ENCODE results near the gene MVB12A.

Gene MVB12A

DNA sequence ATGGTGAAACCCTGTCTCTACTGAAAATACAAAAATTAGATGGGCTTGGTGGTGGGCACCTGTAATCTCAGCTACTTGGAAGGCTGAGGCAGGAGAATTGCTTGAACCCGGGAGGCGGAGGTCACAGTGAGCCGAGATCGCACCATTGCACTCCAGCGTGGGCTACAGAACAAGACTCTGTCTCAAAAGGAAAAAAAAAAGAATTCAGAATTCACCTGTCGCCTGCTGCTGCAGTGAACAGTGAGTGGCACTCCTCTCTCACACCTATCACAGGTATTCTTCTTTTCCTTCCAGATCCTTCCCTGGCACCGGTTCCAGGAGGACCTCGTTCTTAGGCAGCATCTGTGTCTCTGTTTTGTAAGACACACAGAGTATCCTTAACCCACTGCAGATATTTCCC lies 5.8 kb upstream of the MVB12A start:
- Histone ChIP-seq H3K4me3 (ENCODE audit: low read length) (no peak overlapping the region), H3K9me3 (ENCODE audit: low read length) (no peaks in the 10 kb centered on the region)

DNA sequence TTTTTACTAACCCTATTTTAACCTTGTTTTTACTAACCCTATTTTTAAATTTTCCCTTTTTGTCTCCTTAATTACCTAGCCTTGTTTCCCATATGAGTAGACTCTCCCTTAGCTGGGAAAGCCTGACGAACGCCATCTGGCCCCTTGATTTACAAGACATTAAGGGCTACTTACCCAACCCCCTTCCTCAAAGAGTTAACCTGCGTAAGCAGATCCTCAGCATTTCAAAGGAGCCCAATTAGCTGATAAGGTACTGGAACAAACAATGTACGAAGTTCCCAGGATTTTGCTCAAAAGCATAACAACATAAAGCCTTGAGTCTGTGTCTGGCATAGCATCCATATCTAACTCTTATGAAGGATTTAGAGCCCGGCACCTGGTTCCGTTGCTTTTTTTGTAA lies 4.7 kb upstream of the MVB12A start:
- peaks cover 13% of the 10 kb centered on the region for H3K4me1 ChIP-seq (ENCODE audit: insufficient read depth, low read length)
- H3K36me3 ChIP-seq (ENCODE audit: insufficient read depth, low read length), result no peaks in the 10 kb centered on the region
- H3K27me3 ChIP-seq (ENCODE audit: insufficient read depth, low read length), result no peaks in the 10 kb centered on the region
- no peaks in the 10 kb centered on the region for H3K9me3 ChIP-seq (ENCODE audit: low read length)
- H3K4me3 ChIP-seq (ENCODE audit: low read length), result no peak overlapping the region
- no peak overlapping the region for H2AFZ ChIP-seq (ENCODE audit: low read depth, low read length)

More for the DNA sequence above, 5.8 kb upstream of the MVB12A start:
- Histone ChIP-seq H3K36me3 (ENCODE audit: insufficient read depth, low read length) (no peaks in the 10 kb centered on the region), H3K4me1 (ENCODE audit: insufficient read depth, low read length) (peaks cover 11% of the 10 kb centered on the region), H3K27me3 (ENCODE audit: insufficient read depth, low read length) (no peaks in the 10 kb centered on the region), H2AFZ (ENCODE audit: low read depth, low read length) (no peak overlapping the region)

- Histone ChIP-seq H3K36me3 (ENCODE audit: insufficient read depth, low read length) (peaks cover 3% of the 10 kb centered on the region), H3K4me1 (ENCODE audit: insufficient read depth, low read length) (peaks cover 4% of the 10 kb centered on the region), H3K4me3 (ENCODE audit: low read length) (peak overlapping the region; percentile 73), H3K9me3 (ENCODE audit: low read length) (no peaks in the 10 kb centered on the region), H2AFZ (ENCODE audit: low read depth, low read length) (no peak overlapping the region), H3K27me3 (ENCODE audit: insufficient read depth, low read length) (no peaks in the 10 kb centered on the region)
Observed at GRCh38 chr19:17418710-17419109, 1.1 kb upstream of the MVB12A start.

- Histone ChIP-seq H2AFZ (ENCODE audit: low read depth, low read length) (peak overlapping the region; percentile 74), H3K36me3 (ENCODE audit: insufficient read depth, low read length) (peaks cover 3% of the 10 kb centered on the region), H3K27me3 (ENCODE audit: insufficient read depth, low read length) (no peaks in the 10 kb centered on the region), H3K9me3 (ENCODE audit: low read length) (no peaks in the 10 kb centered on the region), H3K4me1 (ENCODE audit: insufficient read depth, low read length) (peaks cover 4% of the 10 kb centered on the region), H3K4me3 (ENCODE audit: low read length) (peak overlapping the region; percentile 73)
Observed at GRCh38 chr19:17419154-17419620, 660 bp upstream of the MVB12A start.

GRCh38 chr19:17420475-17420924 lies 653 bp downstream of the MVB12A start:
- H3K4me1 ChIP-seq (ENCODE audit: insufficient read depth, low read length), result peaks cover 12% of the 10 kb centered on the region
- H2AFZ ChIP-seq (ENCODE audit: low read depth, low read length), result peak overlapping the region; percentile 96
- peak overlapping the region; percentile 73 for H3K4me3 ChIP-seq (ENCODE audit: low read length)
- H3K27me3 ChIP-seq (ENCODE audit: insufficient read depth, low read length), result no peaks in the 10 kb centered on the region
- H3K9me3 ChIP-seq (ENCODE audit: low read length), result no peaks in the 10 kb centered on the region
- H3K36me3 ChIP-seq (ENCODE audit: insufficient read depth, low read length), result peaks cover 3% of the 10 kb centered on the region

GRCh38 chr19:17421942-17422341 lies 2.1 kb downstream of the MVB12A start:
- H2AFZ ChIP-seq (ENCODE audit: low read depth, low read length), result no peak overlapping the region
- H3K4me3 ChIP-seq (ENCODE audit: low read length), result no peak overlapping the region
- H3K4me1 ChIP-seq (ENCODE audit: insufficient read depth, low read length), result peaks cover 12% of the 10 kb centered on the region
- H3K27me3 ChIP-seq (ENCODE audit: insufficient read depth, low read length), result no peaks in the 10 kb centered on the region
- no peaks in the 10 kb centered on the region for H3K9me3 ChIP-seq (ENCODE audit: low read length)
- peaks cover 3% of the 10 kb centered on the region for H3K36me3 ChIP-seq (ENCODE audit: insufficient read depth, low read length)

DNA sequence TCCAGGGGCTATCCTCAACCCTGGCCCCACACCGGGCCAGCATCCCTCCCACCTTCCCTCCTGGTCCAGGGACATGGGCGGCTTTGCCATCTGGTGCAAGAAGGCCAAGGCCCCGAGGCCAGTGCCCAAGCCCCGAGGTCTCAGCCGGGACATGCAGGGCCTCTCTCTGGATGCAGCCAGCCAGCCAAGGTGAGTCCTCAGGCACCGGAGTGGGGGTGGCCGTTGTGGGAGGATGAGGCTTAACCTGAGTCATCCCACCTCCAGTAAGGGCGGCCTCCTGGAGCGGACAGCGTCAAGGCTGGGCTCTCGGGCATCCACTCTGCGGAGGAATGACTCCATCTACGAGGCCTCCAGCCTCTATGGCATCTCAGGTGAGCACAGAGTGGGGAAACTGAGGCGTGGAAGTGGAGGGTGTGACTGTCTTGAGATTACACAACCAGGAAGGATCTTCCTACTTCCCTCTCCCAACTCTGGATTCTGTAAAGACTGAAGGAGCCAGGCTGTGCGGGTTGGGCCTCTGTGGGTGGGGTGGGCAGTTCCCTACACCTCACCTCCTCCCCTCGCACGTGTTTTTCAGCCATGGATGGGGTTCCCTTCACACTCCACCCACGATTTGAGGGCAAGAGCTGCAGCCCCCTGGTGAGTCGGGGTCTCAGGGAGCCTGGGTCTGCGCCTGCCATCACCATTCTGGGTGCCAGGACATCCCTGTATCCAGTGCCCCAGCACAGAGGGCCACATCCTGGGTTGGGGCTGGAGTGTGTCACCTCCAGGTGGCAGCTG lies 3.8 kb downstream of the MVB12A start:
- H3K4me1 ChIP-seq (ENCODE audit: insufficient read depth, low read length), result peaks cover 12% of the 10 kb centered on the region
- no peaks in the 10 kb centered on the region for H3K27me3 ChIP-seq (ENCODE audit: insufficient read depth, low read length)
- no peak overlapping the region for H3K4me3 ChIP-seq (ENCODE audit: low read length)
- H3K9me3 ChIP-seq (ENCODE audit: low read length), result no peaks in the 10 kb centered on the region
- H2AFZ ChIP-seq (ENCODE audit: low read depth, low read length), result no peak overlapping the region
- peaks cover 3% of the 10 kb centered on the region for H3K36me3 ChIP-seq (ENCODE audit: insufficient read depth, low read length)

GRCh38 chr19:17424743-17425365 lies 5.0 kb downstream of the MVB12A start:
- no peak overlapping the region for H2AFZ ChIP-seq (ENCODE audit: low read depth, low read length)
- no peaks in the 10 kb centered on the region for H3K27me3 ChIP-seq (ENCODE audit: insufficient read depth, low read length)
- H3K36me3 ChIP-seq (ENCODE audit: insufficient read depth, low read length), result peaks cover 3% of the 10 kb centered on the region
- no peak overlapping the region for H3K4me3 ChIP-seq (ENCODE audit: low read length)
- H3K9me3 ChIP-seq (ENCODE audit: low read length), result no peaks in the 10 kb centered on the region
- peaks cover 7% of the 10 kb centered on the region for H3K4me1 ChIP-seq (ENCODE audit: insufficient read depth, low read length)

- no peaks in the 10 kb centered on the region for H3K9me3 ChIP-seq (ENCODE audit: low read length)
- H3K4me1 ChIP-seq (ENCODE audit: insufficient read depth, low read length), result peaks cover 5% of the 10 kb centered on the region
- H3K4me3 ChIP-seq (ENCODE audit: low read length), result no peak overlapping the region
- H3K36me3 ChIP-seq (ENCODE audit: insufficient read depth, low read length), result no peaks in the 10 kb centered on the region
- H3K27me3 ChIP-seq (ENCODE audit: insufficient read depth, low read length), result no peaks in the 10 kb centered on the region
- no peak overlapping the region for H2AFZ ChIP-seq (ENCODE audit: low read depth, low read length)
Observed at GRCh38 chr19:17429641-17430113, 9.8 kb downstream of the MVB12A start.

GRCh38 chr19:17431417-17431816 lies 11.6 kb downstream of the MVB12A start:
- Histone ChIP-seq H3K4me3 (ENCODE audit: low read length) (no peak overlapping the region), H3K9me3 (ENCODE audit: low read length) (no peaks in the 10 kb centered on the region), H3K27me3 (ENCODE audit: insufficient read depth, low read length) (no peaks in the 10 kb centered on the region), H2AFZ (ENCODE audit: low read depth, low read length) (no peak overlapping the region), H3K36me3 (ENCODE audit: insufficient read depth, low read length) (peaks cover 4% of the 10 kb centered on the region), H3K4me1 (ENCODE audit: insufficient read depth, low read length) (no peaks in the 10 kb centered on the region)

DNA sequence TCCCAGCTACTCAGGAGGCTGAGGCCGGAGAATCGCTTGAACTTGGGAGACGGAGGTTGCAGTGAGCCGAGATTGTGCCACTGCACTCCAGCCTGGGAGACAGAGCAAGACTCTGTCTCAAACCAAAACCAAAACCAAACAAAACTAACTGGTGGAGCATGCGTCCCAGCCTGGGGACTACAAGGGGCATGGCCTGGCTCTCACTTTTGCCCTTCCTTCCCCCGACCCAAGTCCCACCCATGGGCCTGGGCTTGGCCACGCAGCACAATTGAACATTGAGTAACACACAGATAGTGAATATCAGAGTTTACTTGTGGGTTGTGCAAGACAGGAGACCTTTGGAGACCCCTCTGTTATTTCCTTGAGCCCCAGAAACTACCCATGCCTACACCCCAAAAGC lies 15.4 kb downstream of the MVB12A start:
- no peaks in the 10 kb centered on the region for H3K4me1 ChIP-seq (ENCODE audit: insufficient read depth, low read length)
- peaks cover 4% of the 10 kb centered on the region for H3K36me3 ChIP-seq (ENCODE audit: insufficient read depth, low read length)
- H3K27me3 ChIP-seq (ENCODE audit: insufficient read depth, low read length), result no peaks in the 10 kb centered on the region
- no peak overlapping the region for H3K4me3 ChIP-seq (ENCODE audit: low read length)
- H2AFZ ChIP-seq (ENCODE audit: low read depth, low read length), result no peak overlapping the region
- H3K9me3 ChIP-seq (ENCODE audit: low read length), result no peaks in the 10 kb centered on the region

GRCh38 chr19:17436094-17436873 lies 16.4 kb downstream of the MVB12A start:
- Histone ChIP-seq H2AFZ (ENCODE audit: low read depth, low read length) (no peak overlapping the region), H3K9me3 (ENCODE audit: low read length) (no peaks in the 10 kb centered on the region), H3K27me3 (ENCODE audit: insufficient read depth, low read length) (no peaks in the 10 kb centered on the region), H3K4me3 (ENCODE audit: low read length) (no peak overlapping the region), H3K4me1 (ENCODE audit: insufficient read depth, low read length) (no peaks in the 10 kb centered on the region), H3K36me3 (ENCODE audit: insufficient read depth, low read length) (peaks cover 4% of the 10 kb centered on the region)

DNA sequence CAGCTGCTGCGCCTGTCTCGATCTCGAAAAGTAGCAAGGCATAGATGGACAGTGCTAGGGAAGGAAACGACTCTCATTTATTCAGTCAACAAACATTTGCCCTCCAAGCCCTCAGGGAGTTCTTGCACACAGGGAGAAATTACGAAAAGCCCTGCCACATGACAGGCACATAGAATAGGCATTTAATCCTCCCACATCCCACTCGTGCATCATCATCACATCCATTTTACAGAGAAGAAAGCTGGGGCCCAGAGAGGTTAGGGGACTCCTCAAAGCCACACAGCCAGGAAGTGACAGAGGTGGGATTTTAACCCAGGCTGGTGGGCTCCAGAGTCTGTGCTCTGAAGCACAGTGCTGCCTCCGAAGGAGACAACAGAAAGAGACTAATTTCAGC lies 17.0 kb downstream of the MVB12A start:
- H3K36me3 ChIP-seq (ENCODE audit: insufficient read depth, low read length), result peaks cover 4% of the 10 kb centered on the region
- no peak overlapping the region for H2AFZ ChIP-seq (ENCODE audit: low read depth, low read length)
- no peak overlapping the region for H3K4me3 ChIP-seq (ENCODE audit: low read length)
- H3K4me1 ChIP-seq (ENCODE audit: insufficient read depth, low read length), result peaks cover 4% of the 10 kb centered on the region
- no peaks in the 10 kb centered on the region for H3K9me3 ChIP-seq (ENCODE audit: low read length)
- H3K27me3 ChIP-seq (ENCODE audit: insufficient read depth, low read length), result no peaks in the 10 kb centered on the region

All from neuron (in vitro differentiated cells).